T-helper 2 cell (primary cell): ENCODE results near the gene AP1M1.
"Not testable (repeated sequence)": the region's sequence is repeated elsewhere in the genome, so short reads cannot be mapped to it uniquely, and the experiment has no call there.

Experiments
- DNase-seq, 5 experiments: peaks; one replicate each; pipeline versions ENCODE4 v3.0.0 to v3.0.0-alpha.2; 2012 to 2022
- total RNA-seq, 2 donors: gene quantifications; one replicate each; lab custom pipeline; 2026; lab: John Stamatoyannopoulos, UW

AP1M1 gene
- total RNA-seq: 51.1 to 63.4 reads per million in 2 donors

DNA sequence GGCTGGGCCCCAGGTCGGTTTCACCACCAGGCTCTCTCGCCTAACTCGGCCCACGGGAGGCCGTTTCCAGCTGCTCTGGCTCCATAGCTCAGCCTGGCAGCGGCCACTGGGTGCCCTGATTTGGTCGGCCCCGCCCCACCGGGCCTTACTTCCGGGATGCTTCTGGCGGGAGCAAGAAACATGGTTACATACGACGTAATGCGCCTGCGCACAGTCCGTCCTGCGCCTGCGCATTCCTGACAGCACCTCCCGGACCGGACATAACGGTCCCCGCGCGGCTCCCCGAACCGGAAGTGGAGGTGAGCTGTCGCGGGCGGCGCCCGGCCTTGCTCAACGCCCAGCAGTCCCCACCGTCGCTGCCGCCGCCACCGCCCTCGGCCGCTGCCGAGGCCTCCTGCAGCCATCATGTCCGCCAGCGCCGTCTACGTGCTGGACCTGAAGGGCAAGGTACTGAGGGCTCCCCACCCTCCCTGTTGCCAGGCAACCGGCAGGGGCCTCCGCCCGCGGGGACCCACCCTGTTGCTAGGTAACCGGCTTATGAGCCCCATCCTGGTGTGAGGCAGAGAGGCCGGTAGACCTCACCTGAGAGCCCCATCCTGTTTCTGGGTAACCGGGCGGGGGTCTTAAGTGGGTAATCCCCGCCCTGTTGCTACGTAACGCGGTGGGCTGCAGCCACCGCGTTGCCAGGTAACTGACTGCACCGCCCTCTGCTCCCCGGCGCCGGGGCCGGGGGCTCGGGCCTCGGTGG, at the start of gene AP1M1:
Gene AP1M1 (plus strand): TSS at position 290 of the 748 bp plus-strand sequence. CDS start 116 bp downstream, at position 406.
- DNase-seq: peak; percentile 97 to 99 (median 98)

DNA sequence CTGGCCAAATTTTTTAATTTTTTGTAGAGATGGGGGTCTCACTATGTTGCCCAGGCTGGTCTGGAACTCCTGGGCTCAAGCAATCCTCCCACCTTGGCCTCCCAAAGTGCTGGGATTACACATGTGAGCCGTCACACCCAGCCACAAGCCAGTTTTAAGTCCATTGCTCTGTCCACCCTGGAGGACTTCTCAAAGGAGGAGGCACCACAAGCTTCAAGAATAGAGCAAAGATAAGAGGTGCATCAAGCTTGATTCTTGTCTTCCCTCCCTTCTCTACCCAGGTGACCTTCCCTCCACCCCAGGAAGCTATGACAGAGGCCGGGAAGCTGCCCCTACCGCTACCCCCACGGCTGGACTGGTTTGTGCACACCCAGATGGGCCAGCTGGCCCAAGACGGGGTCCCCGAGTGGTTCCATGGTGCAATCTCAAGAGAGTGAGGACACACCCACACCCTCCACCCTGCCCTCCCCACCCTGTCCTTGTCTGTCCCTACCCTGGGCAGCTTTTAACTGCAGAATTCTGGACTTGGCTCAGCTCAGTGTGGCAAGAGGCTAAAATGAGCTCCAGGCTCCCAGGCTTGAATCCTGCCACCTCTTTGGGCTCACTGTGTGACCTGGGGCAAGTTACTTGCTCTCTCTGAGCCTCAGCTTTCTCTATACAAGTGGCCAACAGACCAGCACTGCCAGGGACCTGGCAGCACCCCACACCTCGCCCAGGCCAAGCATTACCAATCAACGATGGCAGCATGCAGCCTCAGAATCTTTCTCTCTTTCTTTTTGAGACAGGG, 49.1 kb upstream of the AP1M1 start:
- DNase-seq: no peak

DNA sequence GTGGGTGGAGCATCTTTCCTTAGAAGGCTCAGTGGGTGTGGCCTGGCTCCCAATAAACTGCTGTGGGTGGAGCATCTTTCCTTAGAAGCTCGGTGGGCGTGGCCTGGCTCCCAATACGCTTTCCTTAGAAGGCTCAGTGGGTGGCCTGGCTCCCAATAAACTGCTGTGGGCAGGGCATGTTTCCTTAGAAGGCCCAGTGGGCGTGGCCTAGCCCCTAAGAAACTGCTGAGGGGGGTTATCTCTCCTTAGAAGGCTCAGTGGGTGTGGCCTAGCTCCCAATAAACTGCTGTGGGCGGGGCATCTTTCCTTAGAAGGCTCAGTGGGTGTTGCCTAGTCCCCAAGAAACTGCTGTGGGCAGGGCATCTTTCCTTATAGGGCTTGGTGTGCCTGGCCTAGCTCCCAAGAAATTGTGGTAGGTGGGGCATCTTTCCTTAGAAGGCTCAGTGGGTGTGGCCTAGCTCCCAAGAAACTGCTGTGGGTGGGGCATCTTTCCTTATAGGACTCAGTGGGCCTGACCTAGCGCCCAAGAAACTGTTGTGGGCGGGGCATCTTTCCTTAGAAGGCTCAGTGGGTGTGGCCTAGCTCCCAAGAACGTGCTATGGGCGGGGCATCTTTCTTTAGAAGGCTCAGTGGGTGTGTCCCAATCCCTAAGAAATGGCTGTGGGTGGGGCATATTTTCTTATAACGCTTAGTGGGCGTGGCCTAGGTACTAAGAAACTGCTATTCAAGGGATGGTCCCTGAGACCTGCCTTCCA, 44.0 kb upstream of the AP1M1 start:
- no peak for DNase-seq

DNA sequence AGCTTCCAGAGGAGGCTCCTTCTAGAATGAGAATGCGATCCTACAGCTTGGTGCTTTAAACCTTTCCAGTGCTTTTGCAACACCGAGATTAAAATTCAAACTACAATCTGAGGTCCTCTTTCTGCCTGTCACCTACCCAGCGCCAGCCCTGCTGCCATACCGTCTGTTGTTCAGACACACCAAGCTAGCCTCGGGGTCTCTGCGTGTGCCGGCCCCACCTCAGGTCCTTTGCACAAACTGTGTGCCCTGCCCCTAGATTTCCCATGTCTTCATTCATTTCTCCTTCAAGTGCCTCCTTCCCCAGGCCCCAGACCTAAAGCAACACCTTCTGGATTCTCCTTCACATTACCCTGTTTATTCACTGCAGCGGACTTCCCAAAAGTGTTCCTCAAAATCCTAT, 43.2 kb upstream of the AP1M1 start:
- no peak for DNase-seq

DNA sequence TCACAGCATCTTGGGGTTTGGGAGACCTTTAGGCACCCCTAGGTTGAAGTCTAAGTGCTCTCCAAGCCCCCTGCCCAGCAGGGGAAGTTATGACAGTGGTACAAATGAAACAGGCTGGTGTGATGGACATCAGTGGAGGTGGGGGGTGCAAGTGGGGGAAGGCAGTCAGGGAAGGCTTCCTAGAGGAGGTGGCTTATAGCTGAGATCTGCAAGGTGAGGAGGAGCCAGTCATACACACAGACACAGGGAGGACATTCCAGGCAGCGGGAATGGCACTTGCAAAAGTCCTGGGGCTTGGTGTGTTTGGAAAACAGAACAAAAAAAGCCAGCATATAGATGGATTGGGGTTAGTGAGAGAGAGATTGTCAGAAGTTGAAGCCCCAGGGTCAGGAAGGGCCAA, 42.6 kb upstream of the AP1M1 start:
- DNase-seq: no peak

DNA sequence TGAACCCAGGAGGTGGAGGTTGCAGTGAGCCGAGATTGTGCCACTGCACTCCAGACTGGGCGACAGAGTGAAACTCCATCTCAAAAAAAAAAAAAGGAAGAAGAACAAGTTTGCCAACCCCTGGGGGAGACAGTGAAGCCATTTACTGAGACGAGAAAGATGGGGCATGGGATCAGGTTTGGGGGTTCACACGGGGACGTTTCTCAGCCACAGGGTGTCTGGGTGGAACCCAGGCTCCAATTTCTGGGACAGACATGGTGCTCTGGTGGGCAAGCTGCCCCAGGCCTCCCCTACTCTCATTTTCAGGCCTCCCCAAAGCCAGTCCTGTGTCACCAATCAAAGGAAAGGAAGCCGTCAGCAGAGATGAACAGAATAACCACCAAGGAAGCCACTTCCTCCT, 40.8 kb upstream of the AP1M1 start:
- DNase-seq: no peak

DNA sequence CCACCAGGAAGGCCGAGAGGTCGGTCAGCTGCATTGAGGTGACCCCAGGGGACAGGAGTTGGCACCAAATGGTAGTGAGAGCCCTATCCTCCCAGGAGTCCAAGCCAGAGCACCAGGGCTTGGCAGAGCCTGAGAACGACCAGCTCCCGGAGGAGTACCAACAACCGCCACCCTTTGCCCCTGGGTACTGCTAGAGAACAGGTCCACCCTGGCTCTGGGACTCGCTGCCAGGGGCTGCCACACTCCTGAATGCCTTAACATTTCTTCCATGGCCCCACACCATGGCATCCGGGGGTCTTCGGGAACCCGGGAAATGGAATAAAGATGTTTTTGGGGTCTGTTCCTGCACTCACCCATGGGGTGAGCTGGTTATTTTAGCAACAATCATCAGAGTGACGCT, 40.1 kb upstream of the AP1M1 start:
- no peak for DNase-seq

DNA sequence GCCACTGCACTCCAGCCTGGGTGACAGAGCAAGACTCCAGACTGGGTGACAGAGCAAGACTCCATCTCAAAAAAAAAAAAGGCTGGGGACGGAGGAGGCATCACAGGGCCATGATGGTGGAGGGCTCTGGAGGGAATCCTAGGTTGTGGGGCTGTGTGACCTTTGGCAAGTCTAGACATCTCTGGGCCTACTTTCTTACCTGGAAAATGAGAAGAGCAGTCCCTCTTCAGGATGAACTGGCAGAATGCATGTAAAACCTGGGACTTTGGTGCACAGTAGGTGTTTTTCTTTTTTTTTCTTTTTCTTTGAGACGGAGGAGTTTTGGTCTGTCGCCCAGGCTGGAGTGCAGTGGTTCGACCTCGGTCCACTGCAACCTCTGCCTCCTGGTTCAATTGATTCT, 38.1 kb upstream of the AP1M1 start:
- DNase-seq: no peak

DNA sequence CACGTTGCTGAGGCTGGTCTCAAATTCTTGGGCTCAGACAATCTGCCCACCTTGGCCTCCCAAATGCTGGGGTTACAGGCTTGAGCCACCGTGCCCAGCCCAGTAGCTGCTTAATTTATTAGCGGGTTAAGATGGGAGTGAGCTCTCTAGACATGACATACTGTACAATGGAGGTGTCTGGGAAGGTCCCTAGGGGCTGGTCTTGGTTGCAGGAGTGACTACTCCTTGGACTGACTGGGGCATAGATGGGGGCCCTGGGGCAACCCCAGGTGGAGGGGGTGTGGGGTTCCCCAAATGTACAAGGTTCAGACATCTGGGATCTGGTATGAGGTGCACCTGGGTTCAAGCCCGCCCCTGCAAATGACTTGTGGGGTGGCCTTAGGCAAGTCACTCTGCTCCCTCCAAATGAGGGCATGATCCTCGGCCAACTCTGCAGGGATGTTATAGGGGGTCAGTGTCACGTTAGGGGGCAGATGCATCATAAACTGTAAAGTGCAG, 37.2 kb upstream of the AP1M1 start:
- DNase-seq: no peak

DNA sequence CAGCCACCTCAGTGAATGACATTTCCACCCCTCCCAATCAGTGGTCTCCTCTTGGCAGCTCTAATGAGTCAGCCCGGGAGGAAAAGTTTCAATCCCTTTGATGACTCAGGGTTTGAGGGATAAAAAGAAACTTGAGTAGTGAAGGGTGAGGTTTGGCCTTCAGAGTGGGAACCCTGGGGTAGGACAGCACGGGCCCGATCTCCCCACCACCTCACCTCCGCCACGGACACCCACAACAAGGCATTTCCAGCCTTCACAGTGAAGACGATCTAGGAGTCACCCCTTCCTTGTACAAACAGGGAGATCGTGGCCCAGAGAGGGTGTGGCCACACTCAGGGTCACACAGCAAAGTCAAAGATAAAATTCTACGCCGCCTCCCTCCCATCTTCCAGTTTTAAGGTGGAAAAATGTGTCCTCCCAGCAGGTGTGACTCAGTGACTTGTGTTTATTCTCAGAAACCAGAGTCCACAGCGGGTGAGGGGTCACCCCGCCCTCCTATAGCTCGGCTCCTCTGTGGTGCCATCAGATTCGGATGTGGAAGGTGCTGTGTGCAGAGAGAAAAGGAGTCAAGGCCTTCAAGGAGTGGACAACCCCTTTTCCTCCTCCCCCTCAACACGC, 36.7 kb upstream of the AP1M1 start:
- peak in 1 of 5 experiments; percentile 23 for DNase-seq

DNA sequence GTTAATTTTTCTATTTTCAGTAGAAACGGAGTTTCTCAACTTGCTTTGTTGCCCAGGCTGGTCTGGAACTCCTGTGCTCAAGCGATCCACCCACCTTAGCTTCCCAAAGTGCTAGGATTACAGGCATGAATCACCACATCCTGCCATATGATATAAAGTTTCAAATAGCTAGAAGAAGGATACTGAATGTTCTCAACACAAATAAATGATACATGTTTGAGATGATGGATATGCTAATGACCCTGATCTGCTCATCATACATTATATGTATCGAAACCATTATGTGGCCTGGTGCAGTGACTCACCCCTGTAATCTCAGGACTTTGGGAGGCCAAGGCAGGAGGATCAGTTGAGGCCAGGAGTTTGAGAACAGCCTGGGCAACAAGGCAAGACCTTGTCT, 35.9 kb upstream of the AP1M1 start:
- no peak for DNase-seq

DNA sequence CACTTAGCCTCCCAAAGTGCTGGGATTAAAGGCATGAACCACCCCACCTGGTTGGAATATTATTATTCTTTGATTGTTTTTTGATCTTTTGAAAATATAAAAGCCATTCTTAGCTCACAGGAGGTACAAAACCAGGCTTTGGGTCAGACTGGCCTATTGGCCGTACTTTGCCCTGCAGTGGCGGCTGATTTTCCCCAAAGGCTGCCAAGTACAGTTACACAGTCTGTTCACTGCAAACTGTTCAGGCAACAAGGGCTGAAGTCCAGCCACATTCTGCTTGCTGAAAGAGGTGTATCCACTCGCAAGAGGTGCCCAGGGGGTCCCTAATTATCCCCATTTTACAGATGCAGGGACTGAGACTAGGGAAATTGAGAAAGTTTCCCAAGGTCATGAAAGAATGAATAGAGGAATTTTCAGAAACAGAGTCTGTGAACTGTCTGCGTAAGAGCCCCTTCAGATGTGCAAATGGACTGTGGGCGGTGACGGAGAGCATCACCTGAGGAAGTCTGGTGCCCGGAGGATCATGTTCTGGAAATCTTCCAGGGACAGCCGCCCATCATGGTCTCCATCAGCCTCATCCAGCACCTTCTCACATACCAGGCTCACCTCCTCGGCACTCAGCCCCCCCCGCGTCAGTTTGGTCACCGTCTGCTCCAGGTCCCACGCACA, 33.4 kb upstream of the AP1M1 start:
- no peak for DNase-seq

DNA sequence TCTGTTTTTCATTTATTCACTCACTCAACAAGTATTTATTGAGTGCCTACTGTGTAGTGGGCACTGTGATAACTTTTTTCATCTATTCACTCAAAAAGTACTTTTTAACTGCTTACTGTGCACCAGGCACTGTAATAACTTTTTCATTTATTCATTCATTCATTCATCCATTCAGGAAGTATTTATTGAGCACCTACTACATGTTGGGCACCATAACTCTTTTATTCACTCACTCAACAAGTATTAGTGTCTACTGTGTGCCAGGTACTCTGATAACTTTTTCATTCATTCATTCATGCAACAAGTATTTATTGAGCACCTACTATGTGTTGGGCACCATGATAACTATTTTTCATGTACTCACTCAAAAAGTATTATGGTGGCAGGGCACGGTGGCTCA, 31.3 kb upstream of the AP1M1 start:
- no peak for DNase-seq

DNA sequence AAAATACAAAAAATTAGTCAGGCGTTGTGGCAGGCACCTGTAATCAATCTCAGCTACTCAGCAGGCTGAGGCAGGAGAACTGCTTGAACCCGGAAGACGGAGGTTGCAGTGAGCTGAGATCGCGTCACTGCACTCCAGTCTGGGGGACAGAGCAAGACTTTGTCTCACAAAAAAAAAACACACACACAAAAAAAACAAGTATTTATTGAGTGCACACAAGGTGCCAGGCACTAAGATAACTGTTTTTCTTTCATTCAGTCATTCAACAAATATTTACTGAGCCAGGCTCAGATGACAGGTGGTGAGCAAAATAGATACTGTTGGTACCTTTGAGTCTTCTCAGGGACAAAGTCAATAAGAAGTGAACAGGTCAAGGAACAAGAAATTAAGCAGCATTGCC, 30.7 kb upstream of the AP1M1 start:
- no peak for DNase-seq

DNA sequence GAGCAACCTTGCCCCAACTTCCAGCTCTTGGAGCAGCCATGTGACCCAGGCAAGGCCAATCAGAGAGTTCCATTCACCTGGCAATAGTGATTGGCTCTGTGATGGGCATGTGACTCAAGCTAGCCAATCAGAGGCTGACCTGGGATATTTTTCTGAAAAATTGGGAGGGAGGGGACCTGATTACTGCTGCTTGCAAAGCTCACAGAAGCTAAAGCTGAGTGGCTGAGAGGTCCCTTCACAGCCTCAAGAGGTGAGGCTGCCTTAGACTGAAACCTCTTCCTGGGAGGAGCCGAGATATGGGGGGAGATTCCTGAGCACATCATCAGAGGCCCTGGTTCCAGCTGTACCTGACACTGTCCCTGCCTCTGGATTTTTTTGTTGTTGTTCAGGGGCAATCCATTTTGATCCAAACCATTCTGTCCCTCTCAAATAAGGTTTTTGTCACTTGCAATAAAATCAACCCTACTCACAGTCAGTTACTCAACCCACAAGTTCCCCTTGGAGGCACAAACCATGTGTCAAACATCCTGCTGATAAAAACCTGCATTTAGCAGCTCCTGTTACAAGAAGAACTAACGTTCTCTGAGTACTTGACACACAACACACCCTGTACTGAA, 29.1 kb upstream of the AP1M1 start:
- peak in 1 of 5 experiments; percentile 76 for DNase-seq

DNA sequence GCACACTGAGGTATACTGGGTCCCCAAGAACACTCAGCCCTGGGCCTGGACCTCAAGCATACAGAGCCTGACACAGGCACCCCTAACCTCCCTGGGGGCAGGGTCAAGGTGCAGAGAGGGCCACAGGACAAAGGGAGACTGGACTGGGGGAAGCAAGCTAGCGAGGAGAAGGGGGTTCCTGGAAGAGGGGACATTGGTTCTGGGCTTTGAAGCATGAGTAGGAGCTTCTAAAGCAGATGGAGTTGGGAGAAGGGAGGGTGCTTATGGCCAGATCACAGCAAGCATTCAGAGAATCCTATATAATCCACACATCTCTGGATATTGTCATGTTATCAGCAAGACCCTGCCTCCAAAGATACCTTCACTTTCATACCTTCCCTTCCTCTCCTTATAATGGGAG, 27.6 kb upstream of the AP1M1 start:
- no peak for DNase-seq

DNA sequence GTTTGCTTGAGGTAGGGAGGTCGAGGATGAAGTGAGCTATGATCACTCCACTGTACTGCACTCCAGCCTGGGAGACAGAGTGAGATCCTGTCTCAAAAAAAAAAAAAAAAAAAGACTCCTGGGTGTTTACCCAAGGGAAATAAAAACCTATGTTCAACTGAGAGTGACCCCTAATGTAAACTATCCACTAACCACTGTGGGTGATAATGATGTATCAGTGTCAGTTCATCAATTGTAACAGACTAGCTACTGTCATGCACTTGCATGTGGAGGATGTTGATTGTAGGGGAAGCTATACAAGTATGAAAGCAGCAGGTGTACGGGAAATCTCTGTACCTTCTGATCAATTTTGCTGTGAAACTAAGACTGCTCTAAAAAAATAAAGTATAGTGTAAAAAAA, 21.8 kb upstream of the AP1M1 start:
- no peak for DNase-seq

DNA sequence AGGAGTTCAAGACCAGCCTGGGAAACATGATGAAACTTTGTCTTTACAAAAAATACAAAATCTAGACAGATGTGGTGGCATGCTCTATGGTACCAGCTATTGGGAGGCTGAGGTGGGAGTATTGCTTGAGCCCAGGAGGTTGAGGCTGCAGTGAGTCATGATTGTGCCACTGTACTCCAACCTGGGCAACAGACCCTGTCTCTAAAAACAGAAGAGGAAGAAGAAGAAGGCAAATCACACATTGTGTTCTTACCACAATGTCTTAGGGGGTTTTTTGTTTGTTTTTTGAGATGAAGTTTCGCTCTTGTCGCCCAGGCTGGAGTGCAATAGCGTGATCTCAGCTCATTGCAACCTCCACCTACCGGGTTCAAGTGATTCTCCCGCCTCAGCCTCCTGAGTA, 18.8 kb upstream of the AP1M1 start:
- DNase-seq: not testable (repeated sequence)

DNA sequence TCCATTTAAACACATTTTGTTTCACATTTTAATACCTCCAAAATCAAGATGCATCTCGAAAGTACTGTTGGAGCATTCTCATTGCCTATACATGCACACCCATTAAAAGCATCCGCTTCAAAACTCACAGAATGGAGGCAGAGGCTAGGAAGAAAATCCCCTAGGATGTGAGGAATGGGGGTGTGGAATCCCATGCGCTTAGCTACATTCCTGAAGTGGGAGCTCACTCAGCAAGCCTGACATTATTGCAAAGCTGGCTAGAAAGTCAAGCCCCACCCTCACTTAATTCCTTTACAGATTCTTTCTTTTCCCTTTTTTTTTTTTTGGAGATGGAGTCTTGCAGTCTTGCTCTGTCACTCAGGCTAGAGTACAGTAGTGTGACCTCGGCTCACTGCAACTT, 17.1 kb upstream of the AP1M1 start:
- no peak for DNase-seq

DNA sequence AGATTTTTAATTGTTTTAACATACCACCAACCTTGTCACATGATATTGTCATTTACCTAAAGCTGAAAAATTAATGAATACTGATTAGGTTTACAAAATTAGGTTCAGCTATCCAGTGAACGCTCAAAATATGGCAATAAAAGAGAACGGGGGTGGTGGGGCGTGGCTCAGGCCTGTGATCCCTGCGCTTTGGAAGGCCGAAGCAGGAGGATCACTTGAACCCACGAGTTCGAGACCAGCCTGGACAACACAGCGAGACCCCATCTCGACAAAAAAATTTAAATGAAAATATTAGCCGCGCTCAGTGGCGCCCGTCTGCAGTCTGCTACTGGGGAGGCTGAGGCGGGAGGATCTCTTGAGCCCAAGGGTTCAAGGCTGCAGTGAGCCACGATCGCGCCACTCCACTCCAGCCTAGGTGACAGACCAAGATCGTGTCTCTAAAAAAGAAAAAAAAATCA, 13.0 kb upstream of the AP1M1 start:
- no peak for DNase-seq

DNA sequence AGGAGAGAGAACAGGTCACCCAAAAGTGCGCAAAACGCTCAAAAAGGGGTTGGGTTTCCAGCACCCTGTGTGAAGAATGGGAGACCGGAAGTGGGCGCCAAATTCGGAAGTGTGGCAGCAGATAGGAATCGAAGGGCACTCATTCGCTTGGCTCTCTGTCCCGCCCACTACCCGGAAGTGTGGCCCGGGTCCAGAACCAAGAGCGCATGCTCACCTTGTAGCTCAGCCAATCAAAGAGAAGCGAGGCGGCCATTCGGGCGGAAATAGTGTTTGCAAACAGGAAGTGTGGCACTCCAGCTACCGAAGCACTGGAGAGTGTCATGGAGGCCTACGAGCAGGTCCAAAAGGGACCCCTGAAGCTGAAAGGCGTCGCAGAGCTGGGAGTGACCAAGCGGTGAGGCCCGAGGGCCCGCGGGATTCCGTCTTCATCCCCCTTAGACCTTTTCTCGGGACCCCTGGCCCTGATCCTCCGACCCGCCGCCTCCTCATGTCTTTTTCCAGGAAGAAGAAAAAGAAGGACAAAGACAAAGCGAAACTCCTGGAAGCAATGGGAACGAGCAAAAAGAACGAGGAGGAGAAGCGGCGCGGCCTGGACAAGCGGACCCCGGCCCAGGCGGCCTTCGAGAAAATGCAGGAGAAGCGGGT, 12.5 kb upstream of the AP1M1 start, which contains the start of gene FAM32A:
Gene FAM32A (plus strand): TSS at position 288 of the 645 bp plus-strand sequence. CDS start 33 bp downstream, at position 321.
- DNase-seq: peak; percentile 91 to 99 (median 98)
